GM12878 (cell line): ENCODE data around the gene ARVCF. TPM values are rescaled to one million over a fixed set of nuclear protein-coding genes. Genes with fewer than 3 reads are reported as not detected.

Source experiments
- ATAC-seq: fragments of 200-7000 bp; cut with Tn5 transposase; 3 replicates; pipeline ENCODE4 v1.9.1; 2020; ENCODE audit warnings: mild to moderate bottlenecking, moderate library complexity
- BruUV-seq: library from RNA; stranded (reverse); fragments of 400-500 nt; replicated peaks from 2 replicates; lab custom pipeline; 2021; lab: Mats Ljungman, UMichigan
- CTCF ChIA-PET: fragments of 300-600 bp; sonication (Branson Sonifier 250); formaldehyde crosslinking; extraction: SDS; loops from one replicate; lab custom pipeline; 2021; ENCODE audit warnings: inconsistent platforms; lab: Yijun Ruan, JAX
- POLR2A ChIA-PET: fragments of 350-600 bp; formaldehyde crosslinking; extraction: SDS; loops from one replicate; lab custom pipeline; 2021; ENCODE audit warnings: inconsistent platforms; lab: Charles Lee
- RAD21 ChIA-PET: fragments of 300-600 bp; sonication (Branson Sonifier 250); formaldehyde crosslinking; loops from one replicate; lab custom pipeline; 2023; ENCODE audit warnings: antibody characterized with exemption; ENCODE audit not compliant: unreplicated experiment; lab: Charles Lee
- SMC1A ChIA-PET: fragments of 300-600 bp; sonication (Branson Sonifier 250); formaldehyde crosslinking; loops from one replicate; lab custom pipeline; 2023; ENCODE audit not compliant: unreplicated experiment, uncharacterized antibody; lab: Charles Lee
- DNase-seq: peaks from one replicate; pipeline ENCODE4 v3.0.0-alpha.2; 2011; ENCODE audit warnings: low read depth, low spot score
- FAIRE-seq: peaks from 3 replicates; lab custom pipeline; 2011; peaks lifted over from hg19 to GRCh38; lab: Jason Lieb, UNC
- H2AFZ ChIP-seq: 2 replicates; pipeline ENCODE4 v1.6.0; 2011; ENCODE audit warnings: low read depth, low read length, control low read depth; ENCODE audit not compliant: control insufficient read depth
- H3K27ac ChIP-seq: 2 replicates; pipeline ENCODE4 v1.5.1; 2011; ENCODE audit warnings: control low read depth; ENCODE audit not compliant: control insufficient read depth, insufficient read depth
- H3K27me3 ChIP-seq, 2 experiments: replicated peaks in 1 of 2; 2 replicates each; pipeline versions ENCODE4 v1.6.0 to v1.6.1; 2011; ENCODE audit warnings: low read length in 1 of 2; ENCODE audit not compliant: control insufficient read depth in 2 of 2, insufficient read depth in 2 of 2
- H3K36me3 ChIP-seq, 2 experiments: 2 replicates each; pipeline ENCODE4 v1.5.1; 2011; ENCODE audit warnings: low read length in 1 of 2; ENCODE audit not compliant: control insufficient read depth in 2 of 2, insufficient read depth in 2 of 2
- H3K4me1 ChIP-seq: 2 replicates; pipeline ENCODE4 v1.6.1; 2011; ENCODE audit warnings: mild to moderate bottlenecking, low read length, moderate library complexity, mixed read lengths; ENCODE audit not compliant: control insufficient read depth, insufficient read depth
- H3K4me2 ChIP-seq: 2 replicates; pipeline ENCODE4 v1.6.0; 2011; ENCODE audit warnings: control low read depth; ENCODE audit not compliant: control insufficient read depth, insufficient read depth
- H3K4me3 ChIP-seq: fragments of 200-600 bp; sonication (generic); 2 replicates; pipeline ENCODE4 v1.5.1; 2016
- H3K79me2 ChIP-seq: 2 replicates; pipeline ENCODE4 v1.6.0; 2011; ENCODE audit warnings: low read length; ENCODE audit not compliant: control insufficient read depth, insufficient read depth
- H3K9ac ChIP-seq: 2 replicates; pipeline ENCODE4 v1.8.0; 2011; ENCODE audit warnings: low read length, control low read depth, mixed read lengths; ENCODE audit not compliant: control insufficient read depth, insufficient read depth
- H3K9me3 ChIP-seq: replicated peaks from 3 replicates; pipeline ENCODE4 v1.5.1; 2011; ENCODE audit warnings: mild to moderate bottlenecking, low read length; ENCODE audit not compliant: control insufficient read depth, insufficient read depth
- H4K20me1 ChIP-seq: 2 replicates; pipeline ENCODE4 v1.6.0; 2011; ENCODE audit not compliant: control insufficient read depth, insufficient read depth
- BCLAF1 ChIP-seq: fragments of 450-650 bp; IDR thresholded peaks from 2 replicates; pipeline ENCODE4 v1.6.1; 2017; ENCODE audit warnings: antibody characterized with exemption, mild to moderate bottlenecking, moderate library complexity
- BHLHE40 ChIP-seq, 2 experiments: fragments of 450-650 bp in 1 of 2; IDR thresholded peaks; 2 replicates each; pipeline ENCODE4 v1.6.1; 2011 to 2017; ENCODE audit warnings: low read depth in 2 of 2, borderline replicate concordance in 1 of 2, improper control_type of control experiment in 1 of 2, low read length in 1 of 2, mild to moderate bottlenecking in 1 of 2
- NR2F1 ChIP-seq: fragments of 450-650 bp; conservative IDR thresholded peaks from 2 replicates; pipeline ENCODE4 v1.6.1; 2017; ENCODE audit warnings: mild to moderate bottlenecking
- REST ChIP-seq: IDR thresholded peaks from 2 replicates; pipeline ENCODE4 v1.6.1; 2012; ENCODE audit warnings: mild to moderate bottlenecking, low read depth, low read length
- ZBTB33 ChIP-seq: fragments of 450-650 bp; IDR thresholded peaks from 2 replicates; pipeline ENCODE4 v1.6.1; 2017; ENCODE audit warnings: mild to moderate bottlenecking
- WGBS: methylation state at CpG from one replicate; pipeline ENCODE4 v1.1.6; 2016; ENCODE audit warnings: low lambda C conversion rate; ENCODE audit not compliant: insufficient replicate concordance, insufficient coverage; ENCODE audit errors: missing lambda C conversion rate; 5-methylcytosine and 5-hydroxymethylcytosine counted together
- in situ Hi-C: fragments of 300-500 bp; cut with MboI; formaldehyde crosslinking; loops from 9 replicates; pipeline ENCODE4 v1.14.3; 2018; ENCODE audit warnings: mixed read lengths
- intact Hi-C: fragments of 100-400 bp; cut with micrococcal nuclease; formaldehyde crosslinking; loops from one replicate; pipeline ENCODE4 v1.14.2; 2022; ENCODE audit not compliant: unreplicated experiment
- polyA plus RNA-seq, 11 experiments: library from polyadenylated mRNA; depleted of rRNA in 4 of 11; unstranded in 6 of 11; stranded (reverse) in 5 of 11; fragments of >200 nt; fragmentation: Nextera tagmentation in 4 of 11; fragmentation: Illumina TruSeq in 1 of 11; extraction: Ambion mirVana in 4 of 11; extraction: Trizol in 1 of 11; gene quantifications; 1 replicate in 1 of 11; 2 replicates in 10 of 11; pipeline versions ENCODE4 v1.2.1 to v1.2.3, GENCODE V29; 2011 to 2016; ENCODE audit warnings: inconsistent platforms in 2 of 11, missing spikeins in 2 of 11, low read depth in 1 of 11
- total RNA-seq, 4 experiments: library from RNA; depleted of rRNA in 3 of 4; stranded (reverse); fragments of >200 nt in 3 of 4; fragmentation: Illumina TruSeq in 1 of 4; extraction: Trizol in 1 of 4; gene quantifications; 2 replicates each; pipeline versions ENCODE4 v1.2.1 to v1.2.3, GENCODE V29; 2013 to 2021

Gene ARVCF
- total and polyA plus RNA-seq, 10 of the 15 experiments (the other 5 are each of a cell fraction or from before 2014, with no cell fraction given): 0.13 to 1.9 (median 1.0) TPM; not detected in 2

- TF ChIP-seq REST (no peak), BCLAF1 (no peak), NR2F1 (no peak)
These were observed 36.7 kb downstream of the ARVCF start (continued) for GRCh38 chr22:19979712-19980493.

- intact Hi-C loops: no loop called here
- no peak overlapping the region for H2AFZ ChIP-seq
- H3K27me3 ChIP-seq: no peaks in the 10 kb centered on the region
- H3K9me3 ChIP-seq: no peaks in the 10 kb centered on the region
- CTCF ChIA-PET: interaction anchor here (0.7 to 1.3 kb wide), 2 partner anchors 14 to 43 kb away, joined by 3 read pairs; no protein-coding TSS in a partner anchor
- ATAC-seq (no peak), DNase-seq (no peak), FAIRE-seq (no peak)
- H3K36me3 ChIP-seq: no peaks in the 10 kb centered on the region; a peak in 1 of 4 replicates
- no peak overlapping the region for H3K27ac ChIP-seq
- no peaks in the 10 kb centered on the region for H4K20me1 ChIP-seq
- H3K4me2 ChIP-seq: no peak overlapping the region
- BruUV-seq: no TSS peak
- in situ Hi-C loops: no loop called here
- SMC1A ChIA-PET: no interaction called here
- TF ChIP-seq BHLHE40 (IDR thresholded peaks at IDR 0.05; ENCODE audit: borderline replicate concordance in 1 of 2, low read depth in 2 of 2, low read length in 1 of 2): no peak
- TF ChIP-seq ZBTB33: no peak
- H3K9ac ChIP-seq: no peak overlapping the region
- POLR2A ChIA-PET: no interaction called here
- no peaks in the 10 kb centered on the region for H3K79me2 ChIP-seq
- no peak overlapping the region for H3K4me3 ChIP-seq
- RAD21 ChIA-PET: no interaction called here
- no peaks in the 10 kb centered on the region for H3K4me1 ChIP-seq
- 57% methylated on average over 17 of the region's 17 CpGs for WGBS
These were observed 37.9 kb downstream of the ARVCF start for GRCh38 chr22:19978748-19979147.
